CD14-positive monocyte (primary cell): Measurements from ENCODE around the gene PIWIL1. TPM values are rescaled to one million over a fixed set of nuclear protein-coding genes. Genes with fewer than 3 reads are reported as not detected.

ENCODE experiments used
- DNase-seq, 3 donors: peaks; one replicate each; pipeline ENCODE4 v3.0.0-alpha.2; 2011 to 2022
- H2AFZ ChIP-seq: 2 replicates; pipeline ENCODE4 v1.6.0; 2012; ENCODE audit warnings: mild to moderate bottlenecking, low read depth, low read length, inconsistent platforms; ENCODE audit not compliant: insufficient read depth, poor library complexity, severe bottlenecking
- H3K27ac ChIP-seq, 2 donors: 1 replicate in 1 of 2; 2 replicates in 1 of 2; pipeline ENCODE4 v1.5.1; 2012 to 2013; ENCODE audit warnings: low read length in 2 of 2, control low read depth in 1 of 2, inconsistent platforms in 1 of 2, low read depth in 1 of 2, mild to moderate bottlenecking in 1 of 2
- H3K27me3 ChIP-seq, 2 donors: one replicate each; pipeline versions ENCODE4 v1.6.0 to v1.6.1; 2011 to 2013; ENCODE audit warnings: low read length in 2 of 2; ENCODE audit not compliant: control insufficient read depth in 2 of 2, insufficient read depth in 2 of 2
- H3K36me3 ChIP-seq, 2 donors: replicated peaks in 1 of 2; 1 replicate in 1 of 2; 2 replicates in 1 of 2; pipeline versions ENCODE4 v1.5.1 to v1.6.1; 2012 to 2013; ENCODE audit warnings: low read length in 2 of 2, control low read depth in 1 of 2, inconsistent platforms in 1 of 2, mild to moderate bottlenecking in 1 of 2; ENCODE audit not compliant: insufficient read depth in 2 of 2, control insufficient read depth in 1 of 2
- H3K4me1 ChIP-seq, 2 donors: 1 replicate in 1 of 2; 2 replicates in 1 of 2; pipeline versions ENCODE4 v1.5.1 to v1.6.1; 2012 to 2013; ENCODE audit warnings: low read length in 2 of 2, control low read depth in 1 of 2, inconsistent platforms in 1 of 2, mild to moderate bottlenecking in 1 of 2, moderate library complexity in 1 of 2; ENCODE audit not compliant: insufficient read depth in 2 of 2, control insufficient read depth in 1 of 2
- H3K4me2 ChIP-seq: replicated peaks from 2 replicates; pipeline ENCODE3; 2012; ENCODE audit warnings: low read length, moderate library complexity, mild to moderate bottlenecking; ENCODE audit not compliant: poor library complexity, severe bottlenecking; ENCODE audit errors: extremely low read depth
- H3K4me3 ChIP-seq, 3 experiments: fragments of 200-600 bp in 1 of 3; sonication (generic) in 1 of 3; replicated peaks in 1 of 3; 1 replicate in 2 of 3; 2 replicates in 1 of 3; pipeline ENCODE4 v1.5.1; 2011 to 2013; ENCODE audit warnings: low read length in 3 of 3, mild to moderate bottlenecking in 3 of 3, control low read depth in 2 of 3, low read depth in 2 of 3, inconsistent platforms in 1 of 3, moderate library complexity in 1 of 3
- H3K79me2 ChIP-seq: 2 replicates; pipeline ENCODE4 v1.6.0; 2012; ENCODE audit warnings: mild to moderate bottlenecking, control low read depth, inconsistent platforms, low read length, moderate library complexity; ENCODE audit not compliant: insufficient read depth
- H3K9ac ChIP-seq: 2 replicates; pipeline ENCODE4 v1.6.0; 2017; ENCODE audit warnings: low read length, mild to moderate bottlenecking; ENCODE audit not compliant: insufficient read depth, poor library complexity, severe bottlenecking
- H3K9me3 ChIP-seq, 2 donors: replicated peaks in 1 of 2; 1 replicate in 1 of 2; 2 replicates in 1 of 2; pipeline versions ENCODE4 v1.5.1 to v1.6.1; 2012 to 2013; ENCODE audit warnings: low read length in 2 of 2, control low read depth in 1 of 2; ENCODE audit not compliant: control insufficient read depth in 1 of 2, insufficient read depth in 1 of 2
- H4K20me1 ChIP-seq: 2 replicates; pipeline ENCODE4 v1.6.0; 2012; ENCODE audit warnings: mild to moderate bottlenecking, low read length, control low read depth, moderate library complexity; ENCODE audit not compliant: insufficient read depth
- H3K27ac Mint-ChIP-seq, 7 donors: one replicate each; pipeline ENCODE4 v1.8.0; 2020; ENCODE audit warnings: mild to moderate bottlenecking in 7 of 7, mixed read lengths in 7 of 7, moderate library complexity in 6 of 7, inconsistent platforms in 2 of 7
- H3K27me3 Mint-ChIP-seq, 3 donors: one replicate each; pipeline ENCODE4 v1.8.0; 2021 to 2022; ENCODE audit warnings: low read depth in 3 of 3, mild to moderate bottlenecking in 3 of 3, mixed read lengths in 3 of 3, moderate library complexity in 3 of 3, inconsistent platforms in 1 of 3
- H3K36me3 Mint-ChIP-seq, 2 donors: one replicate each; pipeline ENCODE4 v1.8.0; 2020; ENCODE audit warnings: mixed read lengths in 2 of 2, inconsistent platforms in 1 of 2, mild to moderate bottlenecking in 1 of 2
- H3K4me1 Mint-ChIP-seq: one replicate; pipeline ENCODE4 v1.8.0; 2020; ENCODE audit warnings: mild to moderate bottlenecking, mixed read lengths
- H3K4me3 Mint-ChIP-seq, 2 donors: one replicate each; pipeline ENCODE4 v1.8.0; 2020; ENCODE audit warnings: mild to moderate bottlenecking in 2 of 2, mixed read lengths in 2 of 2, moderate library complexity in 1 of 2
- H3K9me3 Mint-ChIP-seq, 7 donors: one replicate each; pipeline ENCODE4 v1.8.0; 2020 to 2022; ENCODE audit warnings: mixed read lengths in 7 of 7, mild to moderate bottlenecking in 6 of 7, moderate library complexity in 6 of 7, inconsistent platforms in 2 of 7
- CTCF ChIP-seq: fragments of 200-600 bp; IDR thresholded peaks from one replicate; pipeline ENCODE4 v1.8.0; 2022; ENCODE audit warnings: antibody characterized with exemption, mild to moderate bottlenecking
- WGBS: methylation state at CpG from one replicate; pipeline ENCODE4 v1.1.5; 2013; ENCODE audit warnings: missing lambda C conversion rate; ENCODE audit not compliant: insufficient coverage; 5-methylcytosine and 5-hydroxymethylcytosine counted together
- intact Hi-C, 2 donors: fragments of 100-400 bp; cut with micrococcal nuclease; formaldehyde crosslinking; loops; one replicate each; pipeline versions ENCODE4 v1.15.0 to v1.15.1; 2023
- polyA plus RNA-seq, 3 donors: library from polyadenylated mRNA; depleted of rRNA in 1 of 3; unstranded in 2 of 3; stranded (reverse) in 1 of 3; fragments of 300-500 nt in 2 of 3; fragments of >200 nt in 1 of 3; fragmentation: Illumina TruSeq in 2 of 3; gene quantifications; 1 replicate in 2 of 3; 2 replicates in 1 of 3; pipeline ENCODE4 v1.2.3, GENCODE V29; 2012 to 2021

PIWIL1 gene
- polyA plus RNA-seq, 3 donors, result not detected

- Mint-ChIP-seq H3K27ac (no peak overlapping the region), H3K9me3 (peaks cover 0 to 6% (median 0%) of the 10 kb centered on the region in 7 donors), H3K27me3 (peaks cover 0 to 4% (median 2%) of the 10 kb centered on the region in 3 donors), H3K4me3 (no peak overlapping the region), H3K36me3 (no peaks in the 10 kb centered on the region), H3K4me1 (peaks cover 2% of the 10 kb centered on the region)
- Histone ChIP-seq H3K4me3 (no peak overlapping the region), H3K4me2 (no peak overlapping the region), H3K27me3 (no peaks in the 10 kb centered on the region), H2AFZ (no peak overlapping the region), H3K27ac (no peak overlapping the region), H3K4me1 (no peaks in the 10 kb centered on the region), H3K9me3 (peaks cover 5 to 6% of the 10 kb centered on the region in 2 donors), H3K9ac (no peak overlapping the region), H3K36me3 (no peaks in the 10 kb centered on the region), H3K79me2 (no peaks in the 10 kb centered on the region), H4K20me1 (no peaks in the 10 kb centered on the region)
- 84% methylated on average over 10 of the region's 12 CpGs for WGBS
- DNase-seq, result no peak
- intact Hi-C loops, result no loop called here
- TF ChIP-seq CTCF, result no peak
Measured at GRCh38 chr12:130398100-130398848, 60.6 kb downstream of the PIWIL1 start.

GRCh38 chr12:130401703-130402102 is 64.0 kb downstream of the PIWIL1 start:
- Mint-ChIP-seq H3K4me1 (no peaks in the 10 kb centered on the region), H3K27me3 (no peaks in the 10 kb centered on the region), H3K9me3 (no peaks in the 10 kb centered on the region), H3K36me3 (no peaks in the 10 kb centered on the region), H3K27ac (no peak overlapping the region), H3K4me3 (no peak overlapping the region)
- no peaks in the 10 kb centered on the region for H3K27me3 ChIP-seq
- no peaks in the 10 kb centered on the region for H3K36me3 ChIP-seq
- no peaks in the 10 kb centered on the region for H3K4me1 ChIP-seq
- H3K4me3 ChIP-seq, result no peak overlapping the region
- intact Hi-C loops, result no loop called here
- no peak overlapping the region for H3K27ac ChIP-seq
- no peak overlapping the region for H2AFZ ChIP-seq
- WGBS, result 77% methylated on average over 5 of the region's 6 CpGs
- no peak overlapping the region for H3K9ac ChIP-seq
- H3K4me2 ChIP-seq, result no peak overlapping the region
- H3K9me3 ChIP-seq, result no peaks in the 10 kb centered on the region
- H3K79me2 ChIP-seq, result no peaks in the 10 kb centered on the region
- DNase-seq, result no peak
- TF ChIP-seq CTCF, result no peak
- H4K20me1 ChIP-seq, result no peaks in the 10 kb centered on the region
